ENCODE results near the gene COL23A1.

COL23A1 gene

GRCh38 chr5:178291161-178291561, 299.0 kb downstream of the COL23A1 start:
- DNase-seq, result no peak

GRCh38 chr5:178290376-178290775, 299.8 kb downstream of the COL23A1 start:
- DNase-seq, result no peak

GRCh38 chr5:178289438-178289837, 300.8 kb downstream of the COL23A1 start:
- no peak for DNase-seq

- no peak for DNase-seq
These were observed 301.5 kb downstream of the COL23A1 start for GRCh38 chr5:178288401-178289368.

GRCh38 chr5:178287791-178288105, 302.4 kb downstream of the COL23A1 start:
- DNase-seq, result no peak

- DNase-seq, result no peak
These were observed 303.0 kb downstream of the COL23A1 start for GRCh38 chr5:178287091-178287790.

- no peak for DNase-seq
These were observed 303.7 kb downstream of the COL23A1 start for GRCh38 chr5:178286226-178287090.

- no peak for DNase-seq
These were observed 304.6 kb downstream of the COL23A1 start for GRCh38 chr5:178285399-178286225.

- DNase-seq, result no peak
These were observed 305.2 kb downstream of the COL23A1 start for GRCh38 chr5:178284996-178285395.

- DNase-seq, result peak; percentile 3
These were observed 306.0 kb downstream of the COL23A1 start for GRCh38 chr5:178284093-178284675.

GRCh38 chr5:178283520-178283919, 306.7 kb downstream of the COL23A1 start:
- DNase-seq, result no peak

- DNase-seq, result no peak
These were observed 307.8 kb downstream of the COL23A1 start for GRCh38 chr5:178282391-178282790.

GRCh38 chr5:178281331-178281730, 308.9 kb downstream of the COL23A1 start:
- no peak for DNase-seq

GRCh38 chr5:178280631-178281030, 309.6 kb downstream of the COL23A1 start:
- no peak for DNase-seq

GRCh38 chr5:178279723-178280438, 310.3 kb downstream of the COL23A1 start:
- DNase-seq, result peak; percentile 51

- no peak for DNase-seq
These were observed 311.0 kb downstream of the COL23A1 start for GRCh38 chr5:178279026-178279722.

- DNase-seq, result no peak
These were observed 311.7 kb downstream of the COL23A1 start for GRCh38 chr5:178278358-178279023.

- no peak for DNase-seq
These were observed 312.3 kb downstream of the COL23A1 start for GRCh38 chr5:178277866-178278265.

GRCh38 chr5:178277346-178277745, 312.8 kb downstream of the COL23A1 start:
- no peak for DNase-seq
